SK-N-SH treated with all-trans-retinoic acid at 6 μM for 48 hours (cell line): ENCODE data around the gene PARP15.
A peak's percentile ranks its signal among the peaks of the same experiment; 100 is the strongest.

ENCODE experiments used
- ATAC-seq: fragments of 200-7000 bp; cut with Tn5 transposase; 3 replicates; pipeline ENCODE4 v1.9.1; 2020; ENCODE audit warnings: mild to moderate bottlenecking, moderate library complexity
- ARNTL ChIP-seq: fragments of 450-650 bp; formaldehyde crosslinking; IDR thresholded peaks from 2 replicates; pipeline ENCODE4 v1.5.0; 2020; ENCODE audit warnings: low read depth, mild to moderate bottlenecking, moderate library complexity, borderline replicate concordance
- BACH2 ChIP-seq: fragments of 250-450 bp; sonication (Bioruptor Pico); IDR thresholded peaks from 2 replicates; pipeline ENCODE4 v1.9.0; 2021; ENCODE audit warnings: mild to moderate bottlenecking, borderline replicate concordance
- CSDC2 ChIP-seq: fragments of 250-450 bp; sonication (Bioruptor Pico); IDR thresholded peaks from 2 replicates; pipeline ENCODE4 v1.5.0; 2020; ENCODE audit warnings: mild to moderate bottlenecking, moderate library complexity
- ESRRG ChIP-seq: fragments of 250-450 bp; sonication (Bioruptor Pico); IDR thresholded peaks from 2 replicates; pipeline ENCODE4 v1.6.1; 2021; ENCODE audit warnings: mild to moderate bottlenecking
- GLIS3 ChIP-seq: fragments of 250-450 bp; sonication (Bioruptor Pico); IDR thresholded peaks from 2 replicates; pipeline ENCODE4 v1.5.0; 2020; ENCODE audit warnings: mild to moderate bottlenecking, moderate library complexity
- ISL1 ChIP-seq: fragments of 250-450 bp; sonication (Bioruptor Pico); IDR thresholded peaks from 2 replicates; pipeline ENCODE4 v2.1.2; 2022; ENCODE audit warnings: mild to moderate bottlenecking, moderate library complexity
- SNAI2 ChIP-seq: fragments of 250-450 bp; sonication (Bioruptor Pico); IDR thresholded peaks from 2 replicates; pipeline ENCODE4 v1.5.0; 2020; ENCODE audit warnings: mild to moderate bottlenecking, moderate library complexity
- TCF4 ChIP-seq: fragments of 250-450 bp; sonication (Bioruptor Pico); IDR thresholded peaks from 2 replicates; pipeline ENCODE4 v1.8.0; 2021; ENCODE audit warnings: mild to moderate bottlenecking, moderate library complexity, borderline replicate concordance
- TOX ChIP-seq: fragments of 250-450 bp; sonication (Bioruptor Pico); IDR thresholded peaks from 2 replicates; pipeline ENCODE4 v1.8.0; 2021; ENCODE audit warnings: mild to moderate bottlenecking, moderate library complexity, borderline replicate concordance
- ZC3H10 ChIP-seq: fragments of 250-450 bp; sonication (Bioruptor Pico); IDR thresholded peaks from 2 replicates; pipeline ENCODE4 v1.5.1; 2021; ENCODE audit warnings: mild to moderate bottlenecking, moderate library complexity
- ZFP30 ChIP-seq: fragments of 450-650 bp; formaldehyde crosslinking; IDR thresholded peaks from 2 replicates; pipeline ENCODE4 v1.5.0; 2022; ENCODE audit warnings: mild to moderate bottlenecking, moderate library complexity
- ZNF565 ChIP-seq: fragments of 450-650 bp; formaldehyde crosslinking; conservative IDR thresholded peaks from 2 replicates; pipeline ENCODE4 v1.5.0; 2020; ENCODE audit warnings: low read depth, mild to moderate bottlenecking, moderate library complexity
- ZNF8 ChIP-seq: fragments of 450-650 bp; formaldehyde crosslinking; IDR thresholded peaks from 2 replicates; pipeline ENCODE4 v1.5.0; 2020; ENCODE audit warnings: mild to moderate bottlenecking, moderate library complexity
- TF ChIP-seq, protein P1 (sequence below): fragments of 250-450 bp; sonication (Bioruptor Pico); IDR thresholded peaks from 2 replicates; pipeline ENCODE4 v1.8.0; 2021; ENCODE audit warnings: low read depth, mild to moderate bottlenecking, moderate library complexity, borderline replicate concordance
- TF ChIP-seq, protein P2 (sequence below): fragments of 250-450 bp; sonication (Bioruptor Pico); IDR thresholded peaks from 2 replicates; pipeline ENCODE4 v1.5.1; 2020; ENCODE audit warnings: low read depth, mild to moderate bottlenecking, moderate library complexity
- TF ChIP-seq, protein P3 (sequence below): fragments of 250-450 bp; sonication (Bioruptor Pico); IDR thresholded peaks from 2 replicates; pipeline ENCODE4 v1.8.0; 2020; ENCODE audit warnings: mild to moderate bottlenecking, moderate library complexity, borderline replicate concordance
- TF ChIP-seq, protein P4 (sequence below): fragments of 250-450 bp; sonication (Bioruptor Pico); IDR thresholded peaks from 2 replicates; pipeline ENCODE4 v1.5.0; 2020; ENCODE audit warnings: mild to moderate bottlenecking, moderate library complexity
- TF ChIP-seq, protein P5 (sequence below): fragments of 250-450 bp; sonication (Bioruptor Pico); IDR thresholded peaks from 2 replicates; pipeline ENCODE4 v1.5.1; 2021; ENCODE audit warnings: mild to moderate bottlenecking, moderate library complexity

Gene PARP15

DNA sequence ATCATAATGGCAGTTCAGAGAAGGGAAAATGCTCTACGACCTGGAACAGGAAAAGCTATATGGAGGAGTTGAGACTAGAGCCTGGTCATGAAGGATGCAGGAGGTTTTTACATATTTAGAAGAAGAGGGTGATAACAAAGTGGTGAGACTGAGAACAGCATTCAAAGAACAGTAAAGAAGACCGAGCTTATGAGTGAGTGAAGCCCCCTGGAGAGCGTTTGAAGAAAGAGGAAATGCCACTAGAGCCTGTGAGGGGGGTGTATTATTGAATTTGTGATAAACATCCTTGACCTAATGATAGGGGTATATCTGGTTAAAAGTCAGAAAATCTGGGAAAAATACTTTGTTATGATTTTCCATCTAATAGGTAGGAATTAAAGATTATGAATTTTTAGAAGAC lies 17.5 kb upstream of the PARP15 start (continued):
- TF ChIP-seq TCF4 (CRISPR knock-in tag) (no peak), ESRRG (CRISPR knock-in tag) (no peak)

DNA sequence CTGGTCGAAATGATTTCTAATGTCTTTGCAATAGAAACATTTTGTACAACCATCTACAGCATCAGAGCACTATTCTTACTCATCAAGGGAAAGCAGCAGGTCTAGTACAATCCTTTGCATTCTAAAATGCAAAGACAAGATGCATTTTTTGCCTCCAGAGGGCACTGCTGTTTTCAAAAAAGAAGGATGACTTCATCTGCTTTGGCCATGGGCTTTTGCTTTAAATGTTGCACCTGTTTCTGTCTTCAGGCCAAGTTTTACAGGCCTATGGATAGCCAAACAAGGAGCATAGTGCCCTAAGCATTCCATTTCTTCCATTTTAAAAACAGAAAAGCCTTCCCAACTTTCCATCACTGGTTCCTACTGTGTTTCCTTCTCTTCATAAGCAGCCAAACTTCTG lies 16.8 kb upstream of the PARP15 start:
- TF ChIP-seq TCF4 (CRISPR knock-in tag) (no peak), SNAI2 (CRISPR knock-in tag) (peak; percentile 79; the same call in 1 of the 2 replicates)
- TF ChIP-seq, all 23 proteins: peak for 1
- ATAC-seq, result peak; percentile 18; the same call in 1 of the 3 replicates

DNA sequence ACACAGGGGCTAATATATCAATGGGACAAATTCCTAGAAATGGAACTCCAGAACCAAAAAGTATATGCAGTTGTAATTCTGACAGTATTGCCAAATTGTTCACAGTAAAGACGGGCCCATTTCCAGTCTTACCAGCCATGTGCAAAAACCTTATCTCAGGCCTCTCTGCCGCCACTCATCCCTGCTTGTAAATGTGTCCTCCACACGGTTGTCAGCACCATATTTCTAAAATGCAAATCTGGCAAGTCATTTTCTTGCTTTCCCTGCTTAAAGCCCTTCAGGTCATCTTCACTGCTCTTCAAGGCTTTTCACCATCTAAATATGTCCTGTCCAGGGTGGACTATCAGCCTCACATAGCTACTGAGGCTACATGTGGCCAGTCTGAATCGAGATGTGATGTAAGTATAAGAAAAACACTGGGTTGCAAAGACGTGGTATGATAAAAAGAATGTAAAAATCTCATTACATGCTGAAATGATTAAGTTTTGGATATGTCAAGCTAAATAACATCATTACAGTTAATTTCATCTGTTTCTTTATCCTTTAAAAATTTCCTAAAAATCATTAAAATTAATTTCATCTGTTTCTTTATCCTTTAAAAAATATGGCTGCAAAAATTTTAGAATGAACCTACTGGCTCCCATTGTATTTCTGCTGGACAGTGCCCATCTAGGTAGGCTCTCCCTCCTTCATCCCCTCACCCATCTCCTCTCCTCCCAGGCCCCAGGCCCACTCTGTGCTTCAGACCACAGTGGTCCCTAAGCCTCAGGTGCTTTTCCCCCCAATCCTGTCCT lies 14.3 kb upstream of the PARP15 start:
- no peak for TF ChIP-seq ZNF565 (CRISPR knock-in tag)
- TF ChIP-seq, protein P1, sequence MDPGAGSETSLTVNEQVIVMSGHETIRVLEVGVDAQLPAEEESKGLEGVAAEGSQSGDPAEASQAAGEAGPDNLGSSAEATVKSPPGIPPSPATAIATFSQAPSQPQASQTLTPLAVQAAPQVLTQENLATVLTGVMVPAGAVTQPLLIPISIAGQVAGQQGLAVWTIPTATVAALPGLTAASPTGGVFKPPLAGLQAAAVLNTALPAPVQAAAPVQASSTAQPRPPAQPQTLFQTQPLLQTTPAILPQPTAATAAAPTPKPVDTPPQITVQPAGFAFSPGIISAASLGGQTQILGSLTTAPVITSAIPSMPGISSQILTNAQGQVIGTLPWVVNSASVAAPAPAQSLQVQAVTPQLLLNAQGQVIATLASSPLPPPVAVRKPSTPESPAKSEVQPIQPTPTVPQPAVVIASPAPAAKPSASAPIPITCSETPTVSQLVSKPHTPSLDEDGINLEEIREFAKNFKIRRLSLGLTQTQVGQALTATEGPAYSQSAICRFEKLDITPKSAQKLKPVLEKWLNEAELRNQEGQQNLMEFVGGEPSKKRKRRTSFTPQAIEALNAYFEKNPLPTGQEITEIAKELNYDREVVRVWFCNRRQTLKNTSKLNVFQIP (CRISPR knock-in tag), result no peak
- TF ChIP-seq TOX (CRISPR knock-in tag), result no peak
- TF ChIP-seq, protein P2, sequence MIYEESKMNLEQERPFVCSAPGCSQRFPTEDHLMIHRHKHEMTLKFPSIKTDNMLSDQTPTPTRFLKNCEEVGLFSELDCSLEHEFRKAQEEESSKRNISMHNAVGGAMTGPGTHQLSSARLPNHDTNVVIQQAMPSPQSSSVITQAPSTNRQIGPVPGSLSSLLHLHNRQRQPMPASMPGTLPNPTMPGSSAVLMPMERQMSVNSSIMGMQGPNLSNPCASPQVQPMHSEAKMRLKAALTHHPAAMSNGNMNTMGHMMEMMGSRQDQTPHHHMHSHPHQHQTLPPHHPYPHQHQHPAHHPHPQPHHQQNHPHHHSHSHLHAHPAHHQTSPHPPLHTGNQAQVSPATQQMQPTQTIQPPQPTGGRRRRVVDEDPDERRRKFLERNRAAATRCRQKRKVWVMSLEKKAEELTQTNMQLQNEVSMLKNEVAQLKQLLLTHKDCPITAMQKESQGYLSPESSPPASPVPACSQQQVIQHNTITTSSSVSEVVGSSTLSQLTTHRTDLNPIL (CRISPR knock-in tag), result no peak
- TF ChIP-seq, protein P3, sequence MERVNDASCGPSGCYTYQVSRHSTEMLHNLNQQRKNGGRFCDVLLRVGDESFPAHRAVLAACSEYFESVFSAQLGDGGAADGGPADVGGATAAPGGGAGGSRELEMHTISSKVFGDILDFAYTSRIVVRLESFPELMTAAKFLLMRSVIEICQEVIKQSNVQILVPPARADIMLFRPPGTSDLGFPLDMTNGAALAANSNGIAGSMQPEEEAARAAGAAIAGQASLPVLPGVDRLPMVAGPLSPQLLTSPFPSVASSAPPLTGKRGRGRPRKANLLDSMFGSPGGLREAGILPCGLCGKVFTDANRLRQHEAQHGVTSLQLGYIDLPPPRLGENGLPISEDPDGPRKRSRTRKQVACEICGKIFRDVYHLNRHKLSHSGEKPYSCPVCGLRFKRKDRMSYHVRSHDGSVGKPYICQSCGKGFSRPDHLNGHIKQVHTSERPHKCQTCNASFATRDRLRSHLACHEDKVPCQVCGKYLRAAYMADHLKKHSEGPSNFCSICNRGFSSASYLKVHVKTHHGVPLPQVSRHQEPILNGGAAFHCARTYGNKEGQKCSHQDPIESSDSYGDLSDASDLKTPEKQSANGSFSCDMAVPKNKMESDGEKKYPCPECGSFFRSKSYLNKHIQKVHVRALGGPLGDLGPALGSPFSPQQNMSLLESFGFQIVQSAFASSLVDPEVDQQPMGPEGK (CRISPR knock-in tag), result no peak
- no peak for TF ChIP-seq ZFP30 (CRISPR knock-in tag)
- TF ChIP-seq CSDC2 (CRISPR knock-in tag), result no peak
- no peak for TF ChIP-seq BACH2
- TF ChIP-seq ZNF8 (CRISPR knock-in tag), result no peak
- TF ChIP-seq, protein P4, sequence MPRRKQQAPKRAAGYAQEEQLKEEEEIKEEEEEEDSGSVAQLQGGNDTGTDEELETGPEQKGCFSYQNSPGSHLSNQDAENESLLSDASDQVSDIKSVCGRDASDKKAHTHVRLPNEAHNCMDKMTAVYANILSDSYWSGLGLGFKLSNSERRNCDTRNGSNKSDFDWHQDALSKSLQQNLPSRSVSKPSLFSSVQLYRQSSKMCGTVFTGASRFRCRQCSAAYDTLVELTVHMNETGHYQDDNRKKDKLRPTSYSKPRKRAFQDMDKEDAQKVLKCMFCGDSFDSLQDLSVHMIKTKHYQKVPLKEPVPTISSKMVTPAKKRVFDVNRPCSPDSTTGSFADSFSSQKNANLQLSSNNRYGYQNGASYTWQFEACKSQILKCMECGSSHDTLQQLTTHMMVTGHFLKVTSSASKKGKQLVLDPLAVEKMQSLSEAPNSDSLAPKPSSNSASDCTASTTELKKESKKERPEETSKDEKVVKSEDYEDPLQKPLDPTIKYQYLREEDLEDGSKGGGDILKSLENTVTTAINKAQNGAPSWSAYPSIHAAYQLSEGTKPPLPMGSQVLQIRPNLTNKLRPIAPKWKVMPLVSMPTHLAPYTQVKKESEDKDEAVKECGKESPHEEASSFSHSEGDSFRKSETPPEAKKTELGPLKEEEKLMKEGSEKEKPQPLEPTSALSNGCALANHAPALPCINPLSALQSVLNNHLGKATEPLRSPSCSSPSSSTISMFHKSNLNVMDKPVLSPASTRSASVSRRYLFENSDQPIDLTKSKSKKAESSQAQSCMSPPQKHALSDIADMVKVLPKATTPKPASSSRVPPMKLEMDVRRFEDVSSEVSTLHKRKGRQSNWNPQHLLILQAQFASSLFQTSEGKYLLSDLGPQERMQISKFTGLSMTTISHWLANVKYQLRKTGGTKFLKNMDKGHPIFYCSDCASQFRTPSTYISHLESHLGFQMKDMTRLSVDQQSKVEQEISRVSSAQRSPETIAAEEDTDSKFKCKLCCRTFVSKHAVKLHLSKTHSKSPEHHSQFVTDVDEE (CRISPR knock-in tag), result no peak
- TF ChIP-seq, protein P5, sequence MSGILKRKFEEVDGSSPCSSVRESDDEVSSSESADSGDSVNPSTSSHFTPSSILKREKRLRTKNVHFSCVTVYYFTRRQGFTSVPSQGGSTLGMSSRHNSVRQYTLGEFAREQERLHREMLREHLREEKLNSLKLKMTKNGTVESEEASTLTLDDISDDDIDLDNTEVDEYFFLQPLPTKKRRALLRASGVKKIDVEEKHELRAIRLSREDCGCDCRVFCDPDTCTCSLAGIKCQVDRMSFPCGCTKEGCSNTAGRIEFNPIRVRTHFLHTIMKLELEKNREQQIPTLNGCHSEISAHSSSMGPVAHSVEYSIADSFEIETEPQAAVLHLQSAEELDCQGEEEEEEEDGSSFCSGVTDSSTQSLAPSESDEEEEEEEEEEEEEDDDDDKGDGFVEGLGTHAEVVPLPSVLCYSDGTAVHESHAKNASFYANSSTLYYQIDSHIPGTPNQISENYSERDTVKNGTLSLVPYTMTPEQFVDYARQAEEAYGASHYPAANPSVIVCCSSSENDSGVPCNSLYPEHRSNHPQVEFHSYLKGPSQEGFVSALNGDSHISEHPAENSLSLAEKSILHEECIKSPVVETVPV, result no peak
- TF ChIP-seq ARNTL (CRISPR knock-in tag), result no peak
- TF ChIP-seq TCF4 (CRISPR knock-in tag), result no peak
- peak; percentile 8; the same call in 2 of the 3 replicates for ATAC-seq

DNA sequence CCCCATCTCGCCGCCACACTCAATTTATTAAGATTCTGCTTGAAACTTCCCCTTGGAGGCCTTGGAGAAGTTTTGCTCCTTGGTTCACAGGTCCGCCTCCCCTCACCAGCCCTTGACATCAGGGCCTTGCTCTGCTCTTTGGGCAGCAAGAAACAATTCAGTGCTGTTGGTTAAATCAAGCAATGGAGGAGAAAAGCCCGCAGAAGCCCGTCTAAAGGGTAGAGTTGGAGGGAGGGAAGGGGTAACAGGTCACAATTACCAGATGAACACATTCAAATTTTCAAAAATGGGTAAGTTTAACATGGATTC lies 13.8 kb upstream of the PARP15 start:
- ATAC-seq, result peak; percentile 20
- no peak for TF ChIP-seq ZC3H10 (CRISPR knock-in tag)
- no peak for TF ChIP-seq TOX (CRISPR knock-in tag)
- TF ChIP-seq SNAI2 (CRISPR knock-in tag), result no peak
- no peak for TF ChIP-seq ISL1 (CRISPR knock-in tag)
- TF ChIP-seq, protein P5, result no peak
- TF ChIP-seq, protein P4 (CRISPR knock-in tag), result no peak
- TF ChIP-seq, protein P1 (CRISPR knock-in tag), result no peak
- no peak for TF ChIP-seq GLIS3 (CRISPR knock-in tag)
